Nephron progenitor cell (in vitro differentiated cells): ENCODE results near the gene ELF3.
A peak's percentile ranks its signal among the peaks of the same experiment; 100 is the strongest.

Experiments
- DNase-seq: peaks from one replicate; pipeline ENCODE4 v3.0.0; 2021
- H3K27ac Mint-ChIP-seq: 2 replicates; pipeline ENCODE4 v1.8.0; 2021; ENCODE audit warnings: mild to moderate bottlenecking, moderate library complexity, mixed read lengths
- H3K27me3 Mint-ChIP-seq: 2 replicates; pipeline ENCODE4 v1.8.0; 2021; ENCODE audit warnings: mild to moderate bottlenecking, low read depth, mixed read lengths; ENCODE audit not compliant: poor library complexity
- H3K36me3 Mint-ChIP-seq: 2 replicates; pipeline ENCODE4 v1.8.0; 2021; ENCODE audit warnings: low read depth, mixed read lengths
- H3K4me1 Mint-ChIP-seq: 2 replicates; pipeline ENCODE4 v1.8.0; 2021; ENCODE audit warnings: mixed read lengths
- H3K4me3 Mint-ChIP-seq: 2 replicates; pipeline ENCODE4 v1.8.0; 2021; ENCODE audit warnings: mild to moderate bottlenecking, moderate library complexity, mixed read lengths
- H3K9me3 Mint-ChIP-seq: 2 replicates; pipeline ENCODE4 v1.8.0; 2021; ENCODE audit warnings: mild to moderate bottlenecking, moderate library complexity, mixed read lengths
- TF ChIP-seq, protein P1 (sequence below): fragments of 200-600 bp; sonication (generic); IDR thresholded peaks from 2 replicates; pipeline ENCODE4 v1.5.0; 2021; ENCODE audit warnings: antibody characterized with exemption

The ELF3 gene

DNA sequence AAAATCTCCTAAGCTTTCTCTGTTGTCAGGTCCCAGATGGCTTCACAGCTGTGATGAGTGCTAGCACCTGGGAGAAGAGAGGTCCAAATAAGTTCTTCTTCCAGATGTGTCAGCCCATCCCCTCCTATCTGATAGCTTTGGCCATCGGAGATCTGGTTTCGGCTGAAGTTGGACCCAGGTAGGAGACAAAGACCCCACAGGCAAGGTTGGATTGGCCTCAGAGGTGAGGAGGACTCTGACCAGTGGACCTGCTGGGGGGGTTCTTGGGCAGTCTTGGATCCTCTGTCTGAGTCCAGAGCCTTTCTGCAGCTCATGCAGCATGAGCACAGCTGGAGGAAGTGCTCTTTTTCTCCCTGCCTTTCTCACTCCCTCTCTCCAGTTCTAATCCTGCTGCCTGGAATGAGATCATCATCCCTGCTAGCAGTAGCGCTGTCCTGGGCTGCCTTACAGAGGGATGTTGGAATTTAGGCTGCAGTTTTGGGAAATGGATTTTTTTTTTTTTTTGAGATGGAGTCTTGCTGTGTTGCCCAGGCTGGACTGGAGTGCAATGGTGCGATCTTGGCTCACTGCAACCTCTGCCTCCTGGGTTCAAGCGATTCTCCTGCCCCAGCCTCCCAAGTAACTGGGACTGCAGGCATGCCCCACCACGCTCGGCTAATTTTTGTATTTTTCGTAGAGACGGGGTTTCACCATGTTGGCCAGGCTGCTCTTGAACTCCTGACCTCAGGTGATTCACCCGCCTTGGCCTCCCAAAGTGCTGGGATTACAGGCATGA is 20.8 kb upstream of the ELF3 start:
- Mint-ChIP-seq H3K9me3 (no peaks in the 10 kb centered on the region), H3K4me3 (no peak overlapping the region)
- no peak for DNase-seq

GRCh38 chr1:201990427-201990826 is 20.0 kb upstream of the ELF3 start:
- H3K27me3 Mint-ChIP-seq, result peaks cover 4% of the 10 kb centered on the region
- no peak for DNase-seq
- H3K4me1 Mint-ChIP-seq, result peaks cover 19% of the 10 kb centered on the region
- no peak overlapping the region for H3K27ac Mint-ChIP-seq
- TF ChIP-seq, protein P1, sequence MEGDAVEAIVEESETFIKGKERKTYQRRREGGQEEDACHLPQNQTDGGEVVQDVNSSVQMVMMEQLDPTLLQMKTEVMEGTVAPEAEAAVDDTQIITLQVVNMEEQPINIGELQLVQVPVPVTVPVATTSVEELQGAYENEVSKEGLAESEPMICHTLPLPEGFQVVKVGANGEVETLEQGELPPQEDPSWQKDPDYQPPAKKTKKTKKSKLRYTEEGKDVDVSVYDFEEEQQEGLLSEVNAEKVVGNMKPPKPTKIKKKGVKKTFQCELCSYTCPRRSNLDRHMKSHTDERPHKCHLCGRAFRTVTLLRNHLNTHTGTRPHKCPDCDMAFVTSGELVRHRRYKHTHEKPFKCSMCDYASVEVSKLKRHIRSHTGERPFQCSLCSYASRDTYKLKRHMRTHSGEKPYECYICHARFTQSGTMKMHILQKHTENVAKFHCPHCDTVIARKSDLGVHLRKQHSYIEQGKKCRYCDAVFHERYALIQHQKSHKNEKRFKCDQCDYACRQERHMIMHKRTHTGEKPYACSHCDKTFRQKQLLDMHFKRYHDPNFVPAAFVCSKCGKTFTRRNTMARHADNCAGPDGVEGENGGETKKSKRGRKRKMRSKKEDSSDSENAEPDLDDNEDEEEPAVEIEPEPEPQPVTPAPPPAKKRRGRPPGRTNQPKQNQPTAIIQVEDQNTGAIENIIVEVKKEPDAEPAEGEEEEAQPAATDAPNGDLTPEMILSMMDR, result no peak
- no peaks in the 10 kb centered on the region for H3K9me3 Mint-ChIP-seq
- no peak overlapping the region for H3K4me3 Mint-ChIP-seq
- peaks cover 51% of the 10 kb centered on the region for H3K36me3 Mint-ChIP-seq

More for the DNA sequence above, 20.8 kb upstream of the ELF3 start:
- Mint-ChIP-seq H3K4me1 (peaks cover 23% of the 10 kb centered on the region), H3K36me3 (peaks cover 47% of the 10 kb centered on the region), H3K27ac (peak overlapping the region; percentile 25), H3K27me3 (peaks cover 4% of the 10 kb centered on the region)
- TF ChIP-seq, protein P1, result no peak

DNA sequence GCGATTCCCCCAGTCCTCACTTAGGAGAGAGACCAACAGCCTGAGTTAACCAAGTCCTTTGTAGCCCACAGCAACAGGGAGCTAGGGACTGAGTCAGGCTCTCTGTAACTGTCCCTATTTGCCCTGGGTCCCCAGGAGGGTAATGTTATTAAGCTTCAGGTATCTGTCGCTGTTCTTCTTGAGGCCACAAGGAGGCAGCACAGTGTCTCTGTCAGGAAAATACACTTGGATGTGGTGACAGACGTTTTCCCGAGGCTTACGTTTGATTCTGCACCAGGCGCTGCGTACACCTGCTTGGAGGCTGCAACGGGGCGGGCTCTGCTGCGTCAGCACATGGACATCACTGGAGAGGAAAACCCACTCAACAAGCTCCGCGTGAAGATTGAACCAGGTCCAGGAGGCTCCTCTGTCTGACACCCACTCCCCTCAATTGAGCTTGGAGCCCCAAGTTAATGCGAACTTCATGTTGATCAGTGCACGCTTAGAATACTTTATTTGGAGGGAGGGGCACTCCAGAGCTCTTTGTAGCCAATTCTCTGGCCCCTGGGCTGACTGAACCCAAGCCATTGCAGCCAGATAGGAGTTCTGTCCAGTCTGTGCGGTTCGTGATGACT is 10.7 kb upstream of the ELF3 start:
- Mint-ChIP-seq H3K4me3 (no peak overlapping the region), H3K4me1 (no peaks in the 10 kb centered on the region), H3K36me3 (peaks cover 89% of the 10 kb centered on the region), H3K27me3 (peaks cover 2% of the 10 kb centered on the region), H3K27ac (peak overlapping the region; percentile 77), H3K9me3 (no peaks in the 10 kb centered on the region)
- DNase-seq, result peak; percentile 36
- TF ChIP-seq, protein P1, result peak; percentile 71

DNA sequence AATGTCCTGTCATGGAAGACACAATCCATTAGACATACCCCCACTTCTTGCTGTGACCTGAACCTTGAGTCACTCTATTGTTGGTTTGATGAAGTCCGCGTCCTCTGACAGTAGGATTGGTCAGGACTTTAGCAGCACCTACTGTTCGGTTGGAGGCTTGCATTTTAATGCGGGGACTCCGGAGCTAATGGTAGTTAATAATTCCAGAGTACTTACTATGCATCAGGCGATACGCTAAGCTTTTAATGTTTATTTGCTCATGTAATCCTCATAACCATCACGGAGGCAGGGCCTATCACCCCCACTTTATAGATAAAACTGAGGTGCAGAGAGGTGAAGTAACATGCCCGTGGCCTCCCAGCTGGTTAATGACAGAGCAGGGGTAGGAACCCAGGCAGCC is 7.9 kb upstream of the ELF3 start:
- H3K27me3 Mint-ChIP-seq, result peaks cover 4% of the 10 kb centered on the region
- peak overlapping the region; percentile 13 for H3K27ac Mint-ChIP-seq
- TF ChIP-seq, protein P1, result no peak
- no peak overlapping the region for H3K4me3 Mint-ChIP-seq
- DNase-seq, result no peak
- H3K9me3 Mint-ChIP-seq, result no peaks in the 10 kb centered on the region
- no peaks in the 10 kb centered on the region for H3K4me1 Mint-ChIP-seq
- peaks cover 85% of the 10 kb centered on the region for H3K36me3 Mint-ChIP-seq

- TF ChIP-seq, protein P1, result no peak
- no peak overlapping the region for H3K4me3 Mint-ChIP-seq
- peaks cover 4% of the 10 kb centered on the region for H3K27me3 Mint-ChIP-seq
- H3K27ac Mint-ChIP-seq, result peak overlapping the region; percentile 83
- H3K9me3 Mint-ChIP-seq, result no peaks in the 10 kb centered on the region
- no peak for DNase-seq
- peaks cover 72% of the 10 kb centered on the region for H3K36me3 Mint-ChIP-seq
- peaks cover 11% of the 10 kb centered on the region for H3K4me1 Mint-ChIP-seq
Observed at GRCh38 chr1:202004711-202005110, 5.7 kb upstream of the ELF3 start.

- DNase-seq, result no peak
- Mint-ChIP-seq H3K27me3 (peaks cover 4% of the 10 kb centered on the region), H3K4me3 (no peak overlapping the region), H3K27ac (no peak overlapping the region), H3K9me3 (no peaks in the 10 kb centered on the region), H3K4me1 (peaks cover 23% of the 10 kb centered on the region), H3K36me3 (peaks cover 60% of the 10 kb centered on the region)
- TF ChIP-seq, protein P1, result peak; percentile 33
Observed at GRCh38 chr1:202005958-202006357, 4.4 kb upstream of the ELF3 start.
